PC-3 (cell line): ENCODE results near the gene SLC41A2. TPM values are rescaled to one million over a fixed set of nuclear protein-coding genes. Genes with fewer than 3 reads are reported as not detected.

Experiments
- ATAC-seq: fragments of 200-7000 bp; cut with Tn5 transposase; 2 replicates; pipeline ENCODE4 v1.9.1; 2020; ENCODE audit warnings: mild to moderate bottlenecking, moderate library complexity
- BruUV-seq: library from RNA; stranded (reverse); fragments of 400-500 nt; replicated peaks from 2 replicates; lab custom pipeline; 2021; lab: Mats Ljungman, UMichigan
- CTCF ChIA-PET: fragments of 300-600 bp; sonication (Branson Sonifier 250); formaldehyde crosslinking; loops from one replicate; lab custom pipeline; 2022; ENCODE audit warnings: antibody characterized with exemption; lab: Charles Lee
- POLR2A ChIA-PET: fragments of 300-600 bp; sonication (Branson Sonifier 250); formaldehyde crosslinking; loops from one replicate; lab custom pipeline; 2022; ENCODE audit warnings: antibody characterized with exemption; ENCODE audit not compliant: unreplicated experiment; lab: Charles Lee
- DNase-seq: peaks from one replicate; pipeline ENCODE4 v3.0.0-alpha.2; 2015
- H2AFZ ChIP-seq: fragments of 300-600 bp; sonication (generic); 2 replicates; pipeline ENCODE4 v1.6.0; 2016; ENCODE audit warnings: antibody characterized with exemption, low read length
- H3F3A ChIP-seq: fragments of 300-600 bp; sonication (generic); one replicate; pipeline ENCODE4 v1.6.0; 2017; ENCODE audit warnings: antibody characterized with exemption, low read length, control low read depth, mild to moderate bottlenecking; ENCODE audit not compliant: unreplicated experiment
- H3K27ac ChIP-seq: fragments of 300-600 bp; sonication (generic); 2 replicates; pipeline ENCODE4 v1.5.1; 2016; ENCODE audit warnings: mild to moderate bottlenecking, low read length
- H3K27me3 ChIP-seq: fragments of 300-600 bp; sonication (generic); 2 replicates; pipeline ENCODE4 v1.6.1; 2016; ENCODE audit warnings: low read length, mixed read lengths
- H3K36me3 ChIP-seq: fragments of 300-600 bp; sonication (generic); 2 replicates; pipeline ENCODE4 v1.6.1; 2016; ENCODE audit warnings: low read depth, mixed run types, low read length, mixed read lengths
- H3K4me1 ChIP-seq: fragments of 300-600 bp; sonication (generic); 2 replicates; pipeline ENCODE4 v1.5.1; 2016; ENCODE audit warnings: low read length; ENCODE audit not compliant: insufficient read depth
- H3K4me2 ChIP-seq: fragments of 300-600 bp; sonication (generic); 2 replicates; pipeline ENCODE4 v1.6.0; 2016; ENCODE audit warnings: low read length
- H3K4me3 ChIP-seq: fragments of 300-600 bp; sonication (generic); 2 replicates; pipeline ENCODE4 v1.5.1; 2016; ENCODE audit warnings: mild to moderate bottlenecking, low read length, mixed read lengths
- H3K79me2 ChIP-seq: fragments of 300-600 bp; sonication (generic); 2 replicates; pipeline ENCODE4 v1.6.1; 2017; ENCODE audit warnings: low read length, mixed read lengths
- H3K9ac ChIP-seq: fragments of 300-600 bp; sonication (generic); 2 replicates; pipeline ENCODE4 v1.6.0; 2016; ENCODE audit warnings: mild to moderate bottlenecking, low read length
- H3K9me2 ChIP-seq: fragments of 300-600 bp; sonication (generic); replicated peaks from 2 replicates; pipeline ENCODE4 v1.6.1; 2016; ENCODE audit warnings: mixed run types, low read length, mixed read lengths
- H3K9me3 ChIP-seq: fragments of 300-600 bp; sonication (generic); 2 replicates; pipeline ENCODE4 v1.6.1; 2016; ENCODE audit warnings: low read length, mixed read lengths
- H4K20me1 ChIP-seq: fragments of 300-600 bp; sonication (generic); 2 replicates; pipeline ENCODE4 v1.6.1; 2016; ENCODE audit warnings: low read length, mixed read lengths
- EZH2 ChIP-seq: fragments of 300-600 bp; sonication (generic); IDR thresholded peaks from one replicate; pipeline ENCODE4 v1.6.1; 2017; ENCODE audit warnings: antibody characterized with exemption, mild to moderate bottlenecking, low read length; ENCODE audit not compliant: unreplicated experiment
- EZH2phosphoT487 ChIP-seq: fragments of 300-600 bp; sonication (generic); IDR thresholded peaks from 2 replicates; pipeline ENCODE4 v1.6.1; 2018; ENCODE audit warnings: mild to moderate bottlenecking, antibody characterized with exemption, low read length, borderline replicate concordance
- intact Hi-C: fragments of 100-400 bp; cut with micrococcal nuclease; formaldehyde crosslinking; loops from 2 replicates; pipeline ENCODE4 v1.9.0; 2023
- total RNA-seq: library from RNA; depleted of rRNA; stranded (reverse); fragments of >200 nt; gene quantifications from 2 replicates; pipeline ENCODE4 v1.2.3, GENCODE V29; 2014
- TF ChIP-seq, protein P1 (sequence below): fragments of 300-600 bp; sonication (generic); conservative IDR thresholded peaks from 2 replicates; pipeline ENCODE4 v1.5.1; 2017; ENCODE audit warnings: antibody characterized with exemption, low read depth, mild to moderate bottlenecking, low read length

SLC41A2 gene
- total RNA-seq, 1 experiment from 2014 or later: 16.3 TPM

DNA sequence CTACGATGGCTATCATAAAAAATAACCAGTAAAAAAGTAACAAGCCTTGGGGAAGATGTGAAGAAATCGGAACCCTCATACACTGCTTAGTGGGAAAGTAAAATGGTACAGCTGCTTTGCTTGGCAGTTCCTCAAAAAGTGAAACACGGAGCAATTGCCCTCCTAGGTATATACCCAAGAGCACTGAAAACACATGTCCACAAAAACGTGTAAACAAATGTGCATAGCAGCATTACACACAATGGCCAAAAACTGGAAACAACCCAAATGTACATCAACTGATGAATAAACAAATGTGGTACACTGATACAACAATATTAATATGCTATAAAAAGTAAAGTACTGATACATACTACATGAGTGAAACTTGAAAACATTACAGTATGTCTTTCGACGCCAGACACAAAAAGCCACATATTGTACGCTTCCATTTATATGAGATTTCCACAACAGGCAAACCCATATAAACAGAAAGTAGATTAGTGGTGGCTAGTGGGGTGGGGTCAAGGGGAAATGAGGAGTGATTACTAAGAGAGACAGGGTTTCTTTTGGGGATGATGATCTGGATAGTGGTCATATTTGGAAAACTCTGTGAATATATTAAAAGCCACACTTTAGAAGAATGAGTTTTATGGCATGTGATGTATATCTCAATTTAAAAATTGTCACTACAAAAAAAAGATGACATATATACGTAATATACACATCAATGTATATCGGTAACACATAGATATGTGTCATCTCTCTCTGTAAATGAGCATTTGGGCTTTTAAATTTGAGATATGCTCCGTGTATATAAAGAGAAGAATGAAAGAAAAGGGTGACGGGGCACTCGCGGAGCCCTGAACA lies 996 bp downstream of the SLC41A2 start:
- peak; percentile 38 for DNase-seq
- Histone ChIP-seq H3K9me3 (no peaks in the 10 kb centered on the region), H3K27me3 (no peaks in the 10 kb centered on the region), H3K9ac (peak overlapping the region; percentile 88; the same call in 1 of the 2 replicates), H3K79me2 (no peaks in the 10 kb centered on the region; the same call in 1 of the 2 replicates), H3K9me2 (no peaks in the 10 kb centered on the region), H3K4me2 (peak overlapping the region; percentile 94), H3K4me3 (peak overlapping the region; percentile 79), H4K20me1 (no peaks in the 10 kb centered on the region), H3K27ac (no peak overlapping the region), H3K4me1 (peaks cover 43% of the 10 kb centered on the region), H2AFZ (peak overlapping the region; percentile 97), H3K36me3 (no peaks in the 10 kb centered on the region), H3F3A (no peaks in the 10 kb centered on the region)
- intact Hi-C loops: loop anchor here (2.0 kb wide), 1 partner anchor 70 kb away; no protein-coding TSS in a partner anchor
- TF ChIP-seq, protein P1, sequence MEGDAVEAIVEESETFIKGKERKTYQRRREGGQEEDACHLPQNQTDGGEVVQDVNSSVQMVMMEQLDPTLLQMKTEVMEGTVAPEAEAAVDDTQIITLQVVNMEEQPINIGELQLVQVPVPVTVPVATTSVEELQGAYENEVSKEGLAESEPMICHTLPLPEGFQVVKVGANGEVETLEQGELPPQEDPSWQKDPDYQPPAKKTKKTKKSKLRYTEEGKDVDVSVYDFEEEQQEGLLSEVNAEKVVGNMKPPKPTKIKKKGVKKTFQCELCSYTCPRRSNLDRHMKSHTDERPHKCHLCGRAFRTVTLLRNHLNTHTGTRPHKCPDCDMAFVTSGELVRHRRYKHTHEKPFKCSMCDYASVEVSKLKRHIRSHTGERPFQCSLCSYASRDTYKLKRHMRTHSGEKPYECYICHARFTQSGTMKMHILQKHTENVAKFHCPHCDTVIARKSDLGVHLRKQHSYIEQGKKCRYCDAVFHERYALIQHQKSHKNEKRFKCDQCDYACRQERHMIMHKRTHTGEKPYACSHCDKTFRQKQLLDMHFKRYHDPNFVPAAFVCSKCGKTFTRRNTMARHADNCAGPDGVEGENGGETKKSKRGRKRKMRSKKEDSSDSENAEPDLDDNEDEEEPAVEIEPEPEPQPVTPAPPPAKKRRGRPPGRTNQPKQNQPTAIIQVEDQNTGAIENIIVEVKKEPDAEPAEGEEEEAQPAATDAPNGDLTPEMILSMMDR: no peak
- TF ChIP-seq EZH2phosphoT487 (no peak), EZH2 (no peak)
- TSS peak; percentile 45 for BruUV-seq
- CTCF ChIA-PET: no interaction called here
- POLR2A ChIA-PET: no interaction called here
- ATAC-seq: no peak

DNA sequence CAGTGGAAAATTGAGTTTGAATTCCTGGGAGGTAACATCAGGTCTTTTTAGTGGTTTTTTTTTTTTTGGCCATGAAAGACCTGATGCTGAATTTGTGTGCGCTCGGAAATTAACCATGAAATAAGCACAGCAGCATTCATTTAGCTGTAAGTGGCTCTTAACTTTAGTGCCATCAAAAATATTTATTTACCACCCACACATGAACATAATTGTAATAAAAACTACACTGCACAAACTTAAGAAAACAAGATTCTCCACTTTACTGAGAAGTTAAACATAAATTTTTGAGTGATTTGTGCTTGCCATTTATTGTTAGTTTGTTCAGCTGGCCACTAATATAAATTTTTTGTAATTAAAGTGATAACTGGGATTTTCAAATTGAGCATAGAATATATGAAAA lies 2.4 kb downstream of the SLC41A2 start:
- no peaks in the 10 kb centered on the region for H3K9me2 ChIP-seq
- no TSS peak for BruUV-seq
- no peak overlapping the region for H3K9ac ChIP-seq
- no peak overlapping the region for H3K27ac ChIP-seq
- ChIA-PET CTCF (no interaction called here), POLR2A (interaction anchor here (0.6 kb wide), 1 partner anchor 35 kb away, joined by 3 read pairs; no protein-coding TSS in a partner anchor)
- H3K36me3 ChIP-seq: no peaks in the 10 kb centered on the region
- no peaks in the 10 kb centered on the region for H3K27me3 ChIP-seq
- H3K4me2 ChIP-seq: no peak overlapping the region
- H4K20me1 ChIP-seq: no peaks in the 10 kb centered on the region
- H3F3A ChIP-seq: no peaks in the 10 kb centered on the region
- no peak for TF ChIP-seq EZH2
- TF ChIP-seq, protein P1: no peak
- no peak for TF ChIP-seq EZH2phosphoT487
- no peaks in the 10 kb centered on the region; the same call in 1 of the 2 replicates for H3K79me2 ChIP-seq
- H3K9me3 ChIP-seq: no peaks in the 10 kb centered on the region
- no peak for DNase-seq
- ATAC-seq: no peak
- no peak overlapping the region for H3K4me3 ChIP-seq
- intact Hi-C loops: loop anchor here (2.0 kb wide), 1 partner anchor 69 kb away; no protein-coding TSS in a partner anchor
- no peak overlapping the region for H2AFZ ChIP-seq
- H3K4me1 ChIP-seq: peaks cover 54% of the 10 kb centered on the region
